Endothelial cell of umbilical vein (primary cell): Measurements from ENCODE around the gene MAP1LC3B. TPM values are rescaled to one million over a fixed set of nuclear protein-coding genes. Genes with fewer than 3 reads are reported as not detected.

Experiments
- BruUV-seq: library from RNA; stranded (reverse); fragments of 400-500 nt; replicated peaks from 2 replicates; lab custom pipeline; 2021; lab: Mats Ljungman, UMichigan
- CTCF ChIA-PET: fragments of 300-600, 350-600 bp; sonication (Branson Sonifier 250); formaldehyde crosslinking; loops from one replicate; lab custom pipeline; 2021; ENCODE audit warnings: antibody characterized with exemption, inconsistent platforms; lab: Charles Lee
- POLR2A ChIA-PET: fragments of 300-600, 350-600 bp; sonication (Branson Sonifier 250); formaldehyde crosslinking; loops from one replicate; lab custom pipeline; 2021; ENCODE audit warnings: antibody characterized with exemption, inconsistent platforms; lab: Charles Lee
- DNase-seq: peaks from one replicate; pipeline ENCODE4 v3.0.0-alpha.2; 2011; ENCODE audit warnings: low read depth, low spot score
- FAIRE-seq: peaks from 2 replicates; lab custom pipeline; 2011; peaks lifted over from hg19 to GRCh38; lab: Jason Lieb, UNC
- H2AFZ ChIP-seq: 2 replicates; pipeline ENCODE4 v1.6.0; 2012; ENCODE audit warnings: low read depth, low read length, control low read depth, inconsistent platforms
- H3K27ac ChIP-seq: 2 replicates; pipeline ENCODE4 v1.5.1; 2011; ENCODE audit warnings: low read depth, mild to moderate bottlenecking, control low read depth, low read length, moderate library complexity; ENCODE audit not compliant: insufficient read depth
- H3K27me3 ChIP-seq, 2 experiments: 2 replicates each; pipeline versions ENCODE4 v1.6.0 to v1.6.1; 2011; ENCODE audit warnings: low read length in 2 of 2, mixed read lengths in 1 of 2; ENCODE audit not compliant: control insufficient read depth in 2 of 2, insufficient read depth in 2 of 2
- H3K36me3 ChIP-seq, 2 experiments: 2 replicates in 1 of 2; 3 replicates in 1 of 2; pipeline ENCODE4 v1.5.1; 2011; ENCODE audit warnings: low read length in 2 of 2, mild to moderate bottlenecking in 1 of 2, moderate library complexity in 1 of 2; ENCODE audit not compliant: control insufficient read depth in 2 of 2, insufficient read depth in 2 of 2; ENCODE audit errors: extremely low read depth in 1 of 2
- H3K4me1 ChIP-seq: 3 replicates; pipeline ENCODE4 v1.5.1; 2011; ENCODE audit warnings: mild to moderate bottlenecking, low read length; ENCODE audit not compliant: control insufficient read depth, insufficient read depth; ENCODE audit errors: extremely low read depth
- H3K4me2 ChIP-seq: 2 replicates; pipeline ENCODE4 v1.6.1; 2011; ENCODE audit warnings: low read length, control low read depth, mixed read lengths; ENCODE audit not compliant: insufficient read depth
- H3K4me3 ChIP-seq, 3 experiments: fragments of 200-600 bp in 1 of 3; sonication (generic), shearing (Covaris generic) in 1 of 3; replicated peaks in 1 of 3; 2 replicates each; pipeline ENCODE4 v1.5.1; 2011 to 2016; ENCODE audit warnings: control low read depth in 3 of 3, low read length in 3 of 3, mild to moderate bottlenecking in 2 of 3, inconsistent platforms in 1 of 3, low read depth in 1 of 3, moderate library complexity in 1 of 3; ENCODE audit not compliant: insufficient read depth in 1 of 3
- H3K79me2 ChIP-seq: 2 replicates; pipeline ENCODE4 v1.6.0; 2012; ENCODE audit warnings: low read length, inconsistent platforms; ENCODE audit not compliant: control insufficient read depth, insufficient read depth
- H3K9ac ChIP-seq: replicated peaks from 2 replicates; pipeline ENCODE3; 2011; ENCODE audit warnings: low read length, control low read depth; ENCODE audit not compliant: insufficient read depth; ENCODE audit errors: extremely low read depth
- H3K9me1 ChIP-seq: replicated peaks from 3 replicates; pipeline ENCODE4 v1.6.0; 2011; ENCODE audit warnings: mild to moderate bottlenecking, low read length; ENCODE audit not compliant: control insufficient read depth, insufficient read depth; ENCODE audit errors: extremely low read depth
- H3K9me3 ChIP-seq: replicated peaks from 2 replicates; pipeline ENCODE4 v1.5.1; 2012; ENCODE audit warnings: low read length, inconsistent platforms; ENCODE audit not compliant: control insufficient read depth, insufficient read depth
- H4K20me1 ChIP-seq: replicated peaks from 2 replicates; pipeline ENCODE3; 2011; ENCODE audit warnings: mild to moderate bottlenecking, low read length; ENCODE audit not compliant: control insufficient read depth, insufficient read depth; ENCODE audit errors: extremely low read depth
- EZH2 ChIP-seq: IDR thresholded peaks from 2 replicates; pipeline ENCODE4 v1.6.1; 2012; ENCODE audit warnings: borderline replicate concordance, low read depth, mild to moderate bottlenecking, moderate library complexity, low read length, inconsistent platforms; ENCODE audit not compliant: severe bottlenecking
- FOS ChIP-seq: IDR thresholded peaks from 2 replicates; pipeline ENCODE4 v1.6.1; 2011; ENCODE audit warnings: mild to moderate bottlenecking, low read length, moderate library complexity, borderline replicate concordance; ENCODE audit not compliant: insufficient read depth
- GATA2 ChIP-seq: IDR thresholded peaks from 2 replicates; pipeline ENCODE4 v1.7.0; 2011; ENCODE audit warnings: low read depth, mild to moderate bottlenecking, moderate library complexity, mixed read lengths, low read length; ENCODE audit not compliant: insufficient read length, insufficient read depth
- JUN ChIP-seq: IDR thresholded peaks from 2 replicates; pipeline ENCODE4 v1.6.1; 2011; ENCODE audit warnings: borderline replicate concordance, low read depth; ENCODE audit not compliant: insufficient read length, insufficient read depth
- MYC ChIP-seq: IDR thresholded peaks from one replicate; pipeline ENCODE4 v1.6.1; 2011; ENCODE audit warnings: mild to moderate bottlenecking, low read depth, low read length
- POLR2A ChIP-seq: IDR thresholded peaks from 2 replicates; pipeline ENCODE4 v1.6.1; 2012; ENCODE audit warnings: low read depth, mild to moderate bottlenecking, control low read depth, low read length
- POLR2AphosphoS5 ChIP-seq: IDR thresholded peaks from 2 replicates; pipeline ENCODE4 v1.6.1; 2012; ENCODE audit warnings: low read depth, mild to moderate bottlenecking, control low read depth, low read length, moderate library complexity; ENCODE audit not compliant: insufficient read depth
- dilution Hi-C: fragments of 300-500 bp; cut with MboI; formaldehyde crosslinking; loops from one replicate; pipeline ENCODE4 v1.15.0; 2019; ENCODE audit warnings: low sequenced_read_pairs; ENCODE audit not compliant: extremely low pct_ligation_motif_present
- intact Hi-C: fragments of 100-400 bp; cut with micrococcal nuclease; formaldehyde crosslinking; loops from one replicate; pipeline ENCODE4 v1.10.0; 2022
- polyA plus RNA-seq, 4 experiments: library from polyadenylated mRNA; depleted of rRNA in 3 of 4; stranded (reverse) in 3 of 4; unstranded in 1 of 4; fragments of >200 nt; gene quantifications; 2 replicates each; pipeline versions ENCODE4 v1.2.1 to v1.2.3, GENCODE V29; 2011 to 2012; ENCODE audit warnings: missing spikeins in 1 of 4
- total RNA-seq: library from RNA; stranded (reverse); gene quantifications from 2 replicates; pipeline ENCODE4 v1.2.3, GENCODE V29; 2021
- TF ChIP-seq, protein P1 (sequence below), 2 donors: IDR thresholded peaks; 1 replicate in 1 of 2; 2 replicates in 1 of 2; pipeline ENCODE4 v1.5.1; 2011; ENCODE audit warnings: low read length in 2 of 2, mild to moderate bottlenecking in 2 of 2, moderate library complexity in 2 of 2, control low read depth in 1 of 2, inconsistent platforms in 1 of 2, low read depth in 1 of 2; ENCODE audit not compliant: insufficient read depth in 1 of 2; ENCODE audit errors: extremely low read depth in 1 of 2

Gene MAP1LC3B
- total and polyA plus RNA-seq, 2 donors (not counting 3 experiments of a cell fraction or from before 2014, with no cell fraction given) = 40.7 to 99.9 TPM

GRCh38 chr16:87453326-87453725 is 61.2 kb downstream of the MAP1LC3B start:
- Histone ChIP-seq H2AFZ (no peak overlapping the region), H3K9me3 (no peaks in the 10 kb centered on the region), H3K79me2 (no peaks in the 10 kb centered on the region), H3K4me3 (no peak overlapping the region), H3K9me1 (no peaks in the 10 kb centered on the region), H3K27me3 (no peaks in the 10 kb centered on the region), H3K9ac (no peak overlapping the region), H4K20me1 (no peaks in the 10 kb centered on the region), H3K36me3 (peaks cover 0 to 13% of the 10 kb centered on the region in 2 experiments), H3K27ac (no peak overlapping the region), H3K4me2 (no peak overlapping the region), H3K4me1 (peaks cover 17% of the 10 kb centered on the region)
- TF ChIP-seq, protein P1, sequence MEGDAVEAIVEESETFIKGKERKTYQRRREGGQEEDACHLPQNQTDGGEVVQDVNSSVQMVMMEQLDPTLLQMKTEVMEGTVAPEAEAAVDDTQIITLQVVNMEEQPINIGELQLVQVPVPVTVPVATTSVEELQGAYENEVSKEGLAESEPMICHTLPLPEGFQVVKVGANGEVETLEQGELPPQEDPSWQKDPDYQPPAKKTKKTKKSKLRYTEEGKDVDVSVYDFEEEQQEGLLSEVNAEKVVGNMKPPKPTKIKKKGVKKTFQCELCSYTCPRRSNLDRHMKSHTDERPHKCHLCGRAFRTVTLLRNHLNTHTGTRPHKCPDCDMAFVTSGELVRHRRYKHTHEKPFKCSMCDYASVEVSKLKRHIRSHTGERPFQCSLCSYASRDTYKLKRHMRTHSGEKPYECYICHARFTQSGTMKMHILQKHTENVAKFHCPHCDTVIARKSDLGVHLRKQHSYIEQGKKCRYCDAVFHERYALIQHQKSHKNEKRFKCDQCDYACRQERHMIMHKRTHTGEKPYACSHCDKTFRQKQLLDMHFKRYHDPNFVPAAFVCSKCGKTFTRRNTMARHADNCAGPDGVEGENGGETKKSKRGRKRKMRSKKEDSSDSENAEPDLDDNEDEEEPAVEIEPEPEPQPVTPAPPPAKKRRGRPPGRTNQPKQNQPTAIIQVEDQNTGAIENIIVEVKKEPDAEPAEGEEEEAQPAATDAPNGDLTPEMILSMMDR (IDR thresholded peaks at IDR 0.05; ENCODE audit: extremely low read depth in 1 of 2, insufficient read depth in 1 of 2, low read depth in 1 of 2, low read length in 2 of 2) = no peak
- TF ChIP-seq EZH2 (no peak), FOS (no peak), MYC (no peak), POLR2A (no peak), JUN (no peak), POLR2AphosphoS5 (no peak), GATA2 (no peak)
- FAIRE-seq (no peak), DNase-seq (no peak)
- ChIA-PET CTCF (interaction anchor here (0.6 to 1.0 kb wide), 2 partner anchors 16 to 36 kb away, joined by 4 read pairs; no protein-coding TSS in a partner anchor), POLR2A (no interaction called here)
- intact Hi-C loops = no loop called here
- BruUV-seq = no TSS peak
- dilution Hi-C loops = no loop called here

Other genes starting within 250 kb of the MAP1LC3B start
- 4.8 and 6.6 TPM in 2 replicates for gene C16orf95, start 74.9 kb upstream of the MAP1LC3B start, total RNA-seq
- 4.0 and 6.1 TPM in 2 replicates for gene C16orf95, start 74.9 kb upstream of the MAP1LC3B start, polyA plus RNA-seq
- gene FBXO31, start 8.6 kb upstream of the MAP1LC3B start, total RNA-seq = 28.7 and 31.8 TPM in 2 replicates
- 17.1 and 19.1 TPM in 2 replicates for gene FBXO31, start 8.6 kb upstream of the MAP1LC3B start, polyA plus RNA-seq
- 30.9 and 34.0 TPM in 2 replicates for gene ZCCHC14, start 100.7 kb downstream of the MAP1LC3B start, total RNA-seq
- gene ZCCHC14, start 100.7 kb downstream of the MAP1LC3B start, polyA plus RNA-seq = 9.5 and 10.1 TPM in 2 replicates
- 0.09 and 0.22 TPM in 2 replicates for gene JPH3, start 210.2 kb downstream of the MAP1LC3B start, total RNA-seq
- 0.30 and 0.35 TPM in 2 replicates for gene JPH3, start 210.2 kb downstream of the MAP1LC3B start, polyA plus RNA-seq